B cell (primary cell): ENCODE results near the gene SYNE2.

ENCODE experiments used
- EZH2 ChIP-seq: IDR thresholded peaks from 2 replicates; pipeline ENCODE4 v1.6.1; 2012; ENCODE audit warnings: borderline replicate concordance, low read depth, mild to moderate bottlenecking, moderate library complexity, low read length; ENCODE audit not compliant: insufficient read depth, poor library complexity, severe bottlenecking
- TF ChIP-seq, protein P1 (sequence below): fragments of 200-600 bp; IDR thresholded peaks from one replicate; pipeline ENCODE4 v1.8.0; 2022; ENCODE audit warnings: antibody characterized with exemption, mild to moderate bottlenecking

GRCh38 chr14:63843796-63844195, 9.0 kb upstream of the SYNE2 start:
- TF ChIP-seq, protein P1, sequence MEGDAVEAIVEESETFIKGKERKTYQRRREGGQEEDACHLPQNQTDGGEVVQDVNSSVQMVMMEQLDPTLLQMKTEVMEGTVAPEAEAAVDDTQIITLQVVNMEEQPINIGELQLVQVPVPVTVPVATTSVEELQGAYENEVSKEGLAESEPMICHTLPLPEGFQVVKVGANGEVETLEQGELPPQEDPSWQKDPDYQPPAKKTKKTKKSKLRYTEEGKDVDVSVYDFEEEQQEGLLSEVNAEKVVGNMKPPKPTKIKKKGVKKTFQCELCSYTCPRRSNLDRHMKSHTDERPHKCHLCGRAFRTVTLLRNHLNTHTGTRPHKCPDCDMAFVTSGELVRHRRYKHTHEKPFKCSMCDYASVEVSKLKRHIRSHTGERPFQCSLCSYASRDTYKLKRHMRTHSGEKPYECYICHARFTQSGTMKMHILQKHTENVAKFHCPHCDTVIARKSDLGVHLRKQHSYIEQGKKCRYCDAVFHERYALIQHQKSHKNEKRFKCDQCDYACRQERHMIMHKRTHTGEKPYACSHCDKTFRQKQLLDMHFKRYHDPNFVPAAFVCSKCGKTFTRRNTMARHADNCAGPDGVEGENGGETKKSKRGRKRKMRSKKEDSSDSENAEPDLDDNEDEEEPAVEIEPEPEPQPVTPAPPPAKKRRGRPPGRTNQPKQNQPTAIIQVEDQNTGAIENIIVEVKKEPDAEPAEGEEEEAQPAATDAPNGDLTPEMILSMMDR: no peak
- TF ChIP-seq EZH2: no peak
